IMR-90 (cell line): ENCODE data around the gene SHC2. TPM values are rescaled to one million over a fixed set of nuclear protein-coding genes. Genes with fewer than 3 reads are reported as not detected.
"Not testable (repeated sequence)": the region's sequence is repeated elsewhere in the genome, so short reads cannot be mapped to it uniquely, and the experiment has no call there.

ENCODE experiments used
- ATAC-seq: fragments of 200-7000 bp; cut with Tn5 transposase; 2 replicates; pipeline ENCODE4 v1.9.1; 2020; ENCODE audit warnings: low read depth, mild to moderate bottlenecking, moderate library complexity
- BruUV-seq: library from RNA; stranded (reverse); fragments of 400-500 nt; replicated peaks from 2 replicates; lab custom pipeline; 2021; lab: Mats Ljungman, UMichigan
- CTCF ChIA-PET: fragments of 300-600 bp; formaldehyde crosslinking; extraction: SDS; loops from one replicate; lab custom pipeline; 2021; ENCODE audit warnings: antibody characterized with exemption; lab: Yijun Ruan, JAX
- POLR2A ChIA-PET: fragments of 300-600 bp; sonication (Branson Sonifier 250); formaldehyde crosslinking; loops from one replicate; lab custom pipeline; 2022; ENCODE audit warnings: antibody characterized with exemption; ENCODE audit not compliant: unreplicated experiment; lab: Charles Lee
- DNase-seq: peaks from one replicate; pipeline ENCODE4 v3.0.0; 2013
- H2AFZ ChIP-seq: replicated peaks from 2 replicates; pipeline ENCODE3; 2013; ENCODE audit warnings: low read length, mild to moderate bottlenecking; ENCODE audit not compliant: poor library complexity
- H2AK5ac ChIP-seq: 2 replicates; pipeline ENCODE4 v1.6.1; 2013; ENCODE audit warnings: low read depth, low read length, inconsistent platforms
- H2AK9ac ChIP-seq: replicated peaks from 2 replicates; pipeline ENCODE3; 2013; ENCODE audit warnings: mild to moderate bottlenecking, low read depth, low read length, moderate library complexity; ENCODE audit not compliant: poor library complexity
- H2BK120ac ChIP-seq: 2 replicates; pipeline ENCODE4 v1.6.1; 2013; ENCODE audit warnings: low read depth, low read length, inconsistent platforms
- H2BK15ac ChIP-seq: 3 replicates; pipeline ENCODE4 v1.6.1; 2013; ENCODE audit warnings: low read depth, low read length, inconsistent platforms
- H2BK20ac ChIP-seq: 2 replicates; pipeline ENCODE4 v1.6.1; 2013; ENCODE audit warnings: low read depth, mild to moderate bottlenecking, inconsistent platforms, low read length, moderate library complexity
- H2BK5ac ChIP-seq: 2 replicates; pipeline ENCODE4 v1.6.1; 2013; ENCODE audit warnings: mild to moderate bottlenecking, low read depth, low read length, inconsistent platforms; ENCODE audit not compliant: poor library complexity, severe bottlenecking
- H3K14ac ChIP-seq: replicated peaks from 2 replicates; pipeline ENCODE4 v1.6.1; 2013; ENCODE audit warnings: low read depth, low read length, inconsistent platforms
- H3K18ac ChIP-seq: 2 replicates; pipeline ENCODE4 v1.6.1; 2013; ENCODE audit warnings: low read depth, low read length, control low read depth
- H3K23ac ChIP-seq: 2 replicates; pipeline ENCODE4 v1.6.1; 2013; ENCODE audit warnings: low read depth, low read length, inconsistent platforms
- H3K27ac ChIP-seq: 2 replicates; pipeline ENCODE4 v1.5.1; 2013; ENCODE audit warnings: mild to moderate bottlenecking, control low read depth, low read length; ENCODE audit not compliant: insufficient read depth
- H3K27me3 ChIP-seq: 2 replicates; pipeline ENCODE4 v1.6.1; 2013; ENCODE audit warnings: low read length; ENCODE audit not compliant: control insufficient read depth, insufficient read depth
- H3K36me3 ChIP-seq: 2 replicates; pipeline ENCODE4 v1.6.1; 2013; ENCODE audit warnings: low read length, mixed read lengths; ENCODE audit not compliant: control insufficient read depth, insufficient read depth
- H3K4ac ChIP-seq: 2 replicates; pipeline ENCODE4 v1.6.1; 2013; ENCODE audit warnings: low read depth, low read length, inconsistent platforms
- H3K4me1 ChIP-seq: 2 replicates; pipeline ENCODE4 v1.6.1; 2013; ENCODE audit warnings: low read length, mixed read lengths; ENCODE audit not compliant: control insufficient read depth, insufficient read depth
- H3K4me2 ChIP-seq: 2 replicates; pipeline ENCODE4 v1.6.1; 2013; ENCODE audit warnings: low read depth, mild to moderate bottlenecking, control low read depth, low read length, moderate library complexity
- H3K4me3 ChIP-seq: 2 replicates; pipeline ENCODE4 v1.5.1; 2013; ENCODE audit warnings: low read depth, mild to moderate bottlenecking, control low read depth, low read length, moderate library complexity; ENCODE audit not compliant: insufficient read depth
- H3K56ac ChIP-seq: 2 replicates; pipeline ENCODE4 v1.6.1; 2013; ENCODE audit warnings: low read length, inconsistent platforms; ENCODE audit not compliant: insufficient read depth; ENCODE audit errors: extremely low read depth
- H3K79me1 ChIP-seq, 2 experiments: 2 replicates each; pipeline ENCODE4 v1.6.1; 2013; ENCODE audit warnings: low read length in 2 of 2, inconsistent platforms in 1 of 2, low read depth in 1 of 2
- H3K9ac ChIP-seq: 2 replicates; pipeline ENCODE4 v1.6.1; 2013; ENCODE audit warnings: low read depth, low read length, control low read depth
- H3K9me1 ChIP-seq: 2 replicates; pipeline ENCODE4 v1.6.1; 2013; ENCODE audit warnings: low read length, inconsistent platforms; ENCODE audit not compliant: insufficient read depth
- H3K9me3 ChIP-seq: 2 replicates; pipeline ENCODE4 v1.6.1; 2013; ENCODE audit warnings: low read length; ENCODE audit not compliant: control insufficient read depth, insufficient read depth
- H4K20me1 ChIP-seq: 2 replicates; pipeline ENCODE4 v1.6.1; 2013; ENCODE audit warnings: low read length, inconsistent platforms; ENCODE audit not compliant: insufficient read depth
- H4K5ac ChIP-seq: 2 replicates; pipeline ENCODE4 v1.6.1; 2013; ENCODE audit warnings: mild to moderate bottlenecking, low read depth, low read length, control low read depth
- H4K8ac ChIP-seq, 2 experiments: 2 replicates each; pipeline ENCODE4 v1.6.1; 2013; ENCODE audit warnings: low read depth in 2 of 2, low read length in 2 of 2, control low read depth in 1 of 2, inconsistent platforms in 1 of 2
- H4K91ac ChIP-seq: 2 replicates; pipeline ENCODE4 v1.6.1; 2013; ENCODE audit warnings: low read depth, low read length, inconsistent platforms; ENCODE audit not compliant: insufficient read depth
- WGBS, 2 experiments: methylation state at CpG; one replicate each; pipeline versions ENCODE4 v1.1.5 to v1.1.7; 2013; ENCODE audit warnings: missing lambda C conversion rate in 2 of 2; ENCODE audit not compliant: insufficient read length in 1 of 2; ENCODE audit errors: extremely low coverage in 2 of 2; 5-methylcytosine and 5-hydroxymethylcytosine counted together
- dilution Hi-C: fragments of 300-500 bp; cut with HindIII; formaldehyde crosslinking; loops from one replicate; pipeline ENCODE4 v1.14.3; 2018; ENCODE audit warnings: low sequenced_read_pairs; ENCODE audit not compliant: unreplicated experiment
- in situ Hi-C: fragments of 300-500 bp; cut with MboI; formaldehyde crosslinking; loops from 3 replicates; pipeline ENCODE4 v1.14.3; 2019; ENCODE audit warnings: low sequenced_read_pairs, inconsistent platforms, mixed read lengths
- intact Hi-C: fragments of 100-400 bp; cut with micrococcal nuclease; formaldehyde crosslinking; loops from 2 replicates; pipeline ENCODE4 v1.10.0; 2022
- polyA plus RNA-seq, 3 experiments: library from polyadenylated mRNA; depleted of rRNA; stranded (reverse); fragments of >200 nt; gene quantifications; 2 replicates each; pipeline ENCODE4 v1.2.3, GENCODE V29; 2012; ENCODE audit warnings: low replicate concordance in 1 of 3
- total RNA-seq: library from RNA; depleted of rRNA; stranded (reverse); fragments of >200 nt; gene quantifications from 2 replicates; pipeline ENCODE4 v1.2.3, GENCODE V29; 2012

SHC2 gene
- total and polyA plus RNA-seq, 2 of the 4 experiments (the other 2 are of a cell fraction): 0.68 TPM; not detected in 1

DNA sequence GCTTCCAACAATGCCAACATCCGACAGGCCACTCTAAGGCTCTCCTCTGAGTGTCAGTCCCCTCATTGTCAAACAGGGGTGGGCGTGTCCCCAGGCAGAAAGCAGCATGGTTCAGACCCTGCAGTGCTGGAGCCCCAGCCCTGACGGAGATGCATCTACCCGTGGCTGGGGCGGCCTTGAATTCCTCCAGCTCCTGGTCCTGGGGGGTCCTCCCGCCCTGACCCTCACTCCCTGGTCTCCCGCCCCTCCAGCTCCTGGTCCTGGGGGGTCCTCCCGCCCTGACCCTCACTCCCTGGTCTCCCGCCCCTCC is 38.0 kb downstream of the SHC2 start:
- DNase-seq, CTCF ChIA-PET, POLR2A ChIA-PET, H3K4me3 ChIP-seq, ATAC-seq, H3K18ac ChIP-seq, H3K9me1 ChIP-seq, H2AFZ ChIP-seq, H4K20me1 ChIP-seq, H3K56ac ChIP-seq, intact Hi-C loops, H2AK9ac ChIP-seq, H3K79me1 ChIP-seq, H3K4ac ChIP-seq, H4K91ac ChIP-seq, H2BK15ac ChIP-seq, H4K5ac ChIP-seq, H2AK5ac ChIP-seq, H3K4me2 ChIP-seq, dilution Hi-C loops, H3K23ac ChIP-seq, H3K9me3 ChIP-seq, H2BK20ac ChIP-seq, BruUV-seq, H3K4me1 ChIP-seq, H4K8ac ChIP-seq, H3K14ac ChIP-seq, H2BK5ac ChIP-seq, H3K9ac ChIP-seq, H3K27me3 ChIP-seq, H3K27ac ChIP-seq, in situ Hi-C loops, H3K36me3 ChIP-seq, H2BK120ac ChIP-seq: not testable (repeated sequence)
- WGBS, 2 experiments: 71% methylated on average over 1 of the region's 9 CpGs; no CpG with 5 or more reads in 1 of the 2 experiments
